HFFc6 (cell line): Measurements from ENCODE around the gene THUMPD1. TPM values are rescaled to one million over a fixed set of nuclear protein-coding genes. Genes with fewer than 3 reads are reported as not detected.
A peak's percentile ranks its signal among the peaks of the same experiment; 100 is the strongest.

Source experiments
- DNase-seq: peaks from one replicate; pipeline ENCODE4 v3.0.0-alpha.2; 2018
- H3K27ac Mint-ChIP-seq: 2 replicates; pipeline ENCODE4 v1.8.0; 2020; ENCODE audit warnings: mild to moderate bottlenecking, mixed read lengths
- H3K27me3 Mint-ChIP-seq: 2 replicates; pipeline ENCODE4 v1.8.0; 2021; ENCODE audit warnings: mild to moderate bottlenecking, moderate library complexity, mixed read lengths; ENCODE audit not compliant: insufficient read depth
- H3K36me3 Mint-ChIP-seq: 2 replicates; pipeline ENCODE4 v1.8.0; 2021; ENCODE audit warnings: low read depth, mixed read lengths
- H3K4me1 Mint-ChIP-seq: 2 replicates; pipeline ENCODE4 v1.8.0; 2020; ENCODE audit warnings: low read depth, mixed read lengths
- H3K4me3 Mint-ChIP-seq: 2 replicates; pipeline ENCODE4 v1.8.0; 2020; ENCODE audit warnings: mild to moderate bottlenecking, moderate library complexity, mixed read lengths
- H3K9me3 Mint-ChIP-seq: 2 replicates; pipeline ENCODE4 v1.8.0; 2020; ENCODE audit warnings: mild to moderate bottlenecking, mixed read lengths
- long read RNA-seq: library from polyadenylated mRNA; unstranded; transcript quantifications from one replicate; pipeline ENCODE4 v2.0.0, GENCODE V29; 2019
- total RNA-seq, 6 experiments: library from RNA; stranded (reverse); fragmentation: NEBNext Ultra II Directional; extraction: Animal tissue kit (Norgen Biotek cat#: 25700); gene quantifications; 2 replicates in 1 of 6; 3 replicates in 5 of 6; pipeline ENCODE4 v1.2.3, GENCODE V29; 2021
- TF ChIP-seq, protein P1 (sequence below): fragments of 200-600 bp; sonication (generic); IDR thresholded peaks from 2 replicates; pipeline ENCODE4 v1.5.0; 2021; ENCODE audit warnings: antibody characterized with exemption, mild to moderate bottlenecking

THUMPD1 gene, protein sequence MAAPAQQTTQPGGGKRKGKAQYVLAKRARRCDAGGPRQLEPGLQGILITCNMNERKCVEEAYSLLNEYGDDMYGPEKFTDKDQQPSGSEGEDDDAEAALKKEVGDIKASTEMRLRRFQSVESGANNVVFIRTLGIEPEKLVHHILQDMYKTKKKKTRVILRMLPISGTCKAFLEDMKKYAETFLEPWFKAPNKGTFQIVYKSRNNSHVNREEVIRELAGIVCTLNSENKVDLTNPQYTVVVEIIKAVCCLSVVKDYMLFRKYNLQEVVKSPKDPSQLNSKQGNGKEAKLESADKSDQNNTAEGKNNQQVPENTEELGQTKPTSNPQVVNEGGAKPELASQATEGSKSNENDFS
- total RNA-seq, result 10 to 100 TPM; 21.9 to 26.1 (median 24.3) TPM
- long read RNA-seq, full-length matches to known transcripts, result 28 of 39 reads
- long read RNA-seq, partial matches to known transcripts, result 0 of 39 reads
- long read RNA-seq, other reads (novel, unspliced or antisense), result 11 of 39 reads

DNA sequence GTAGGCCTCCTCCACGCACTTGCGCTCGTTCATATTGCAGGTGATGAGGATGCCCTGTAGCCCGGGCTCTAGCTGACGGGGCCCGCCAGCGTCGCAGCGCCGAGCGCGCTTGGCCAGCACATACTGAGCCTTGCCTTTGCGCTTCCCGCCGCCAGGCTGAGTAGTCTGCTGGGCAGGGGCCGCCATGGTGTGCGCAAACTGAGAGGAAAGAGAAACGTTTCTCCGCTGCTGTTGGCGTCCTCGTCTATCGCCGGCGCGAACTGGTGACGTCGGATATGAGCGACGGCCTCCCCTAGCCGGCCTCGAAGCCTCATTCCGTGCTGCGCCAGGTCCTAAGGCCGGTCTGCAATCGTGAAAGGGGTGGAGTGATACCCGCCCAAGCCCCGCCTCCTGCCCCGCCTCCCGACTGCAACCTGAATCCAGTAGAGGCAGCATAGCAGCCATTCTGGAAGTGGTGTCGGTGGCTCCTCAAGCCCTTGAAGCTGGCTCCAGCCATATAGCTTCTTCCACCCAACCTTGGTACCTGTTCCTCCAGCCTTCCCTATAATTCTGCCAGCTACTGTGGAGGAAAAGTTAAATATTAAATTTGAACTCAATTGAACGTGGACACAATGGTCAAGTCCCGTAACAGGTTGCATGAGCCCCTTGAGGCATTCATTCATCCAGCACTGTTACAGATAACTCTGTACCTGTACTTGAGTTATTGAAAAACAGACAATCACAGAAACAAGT lies at the start of gene THUMPD1:
Gene THUMPD1, minus strand, starts transcription at position 265 of the 732 bp plus-strand sequence. Its CDS starts 79 bp downstream, at position 186.
- Mint-ChIP-seq H3K27me3 (peaks cover 4% of the 10 kb centered on the region; the same call in 1 of the 2 replicates), H3K4me1 (peaks cover 8% of the 10 kb centered on the region), H3K9me3 (no peaks in the 10 kb centered on the region), H3K4me3 (peak within 1 kb of the TSS; percentile 98), H3K36me3 (peaks cover 11% of the 10 kb centered on the region), H3K27ac (peak within 1 kb of the TSS; percentile 89)
- TF ChIP-seq, protein P1, sequence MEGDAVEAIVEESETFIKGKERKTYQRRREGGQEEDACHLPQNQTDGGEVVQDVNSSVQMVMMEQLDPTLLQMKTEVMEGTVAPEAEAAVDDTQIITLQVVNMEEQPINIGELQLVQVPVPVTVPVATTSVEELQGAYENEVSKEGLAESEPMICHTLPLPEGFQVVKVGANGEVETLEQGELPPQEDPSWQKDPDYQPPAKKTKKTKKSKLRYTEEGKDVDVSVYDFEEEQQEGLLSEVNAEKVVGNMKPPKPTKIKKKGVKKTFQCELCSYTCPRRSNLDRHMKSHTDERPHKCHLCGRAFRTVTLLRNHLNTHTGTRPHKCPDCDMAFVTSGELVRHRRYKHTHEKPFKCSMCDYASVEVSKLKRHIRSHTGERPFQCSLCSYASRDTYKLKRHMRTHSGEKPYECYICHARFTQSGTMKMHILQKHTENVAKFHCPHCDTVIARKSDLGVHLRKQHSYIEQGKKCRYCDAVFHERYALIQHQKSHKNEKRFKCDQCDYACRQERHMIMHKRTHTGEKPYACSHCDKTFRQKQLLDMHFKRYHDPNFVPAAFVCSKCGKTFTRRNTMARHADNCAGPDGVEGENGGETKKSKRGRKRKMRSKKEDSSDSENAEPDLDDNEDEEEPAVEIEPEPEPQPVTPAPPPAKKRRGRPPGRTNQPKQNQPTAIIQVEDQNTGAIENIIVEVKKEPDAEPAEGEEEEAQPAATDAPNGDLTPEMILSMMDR, result 0 out of 2 replicates have a peak, but pooled peaks have one; percentile 20
- DNase-seq, result peak; percentile 93

DNA sequence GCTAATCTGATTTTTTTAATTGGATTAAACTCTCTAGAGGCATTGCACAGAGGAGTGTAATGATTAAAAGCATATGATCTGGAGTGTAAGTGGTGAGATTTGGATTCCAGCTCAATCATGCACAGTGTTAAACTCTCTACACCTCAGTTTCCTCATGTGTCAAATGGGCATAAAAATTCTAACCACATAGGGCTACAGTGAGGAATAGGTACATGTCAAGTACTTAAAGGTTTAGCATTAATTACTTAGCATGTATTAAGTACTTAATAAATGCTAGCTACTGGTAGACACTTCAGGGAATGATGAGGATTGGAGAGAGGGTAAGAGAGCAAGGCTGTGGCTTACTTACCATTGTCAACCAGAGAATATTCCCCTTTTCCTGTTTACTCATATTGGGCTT lies 47.5 kb upstream of the THUMPD1 start:
- peaks cover 12% of the 10 kb centered on the region for H3K27me3 Mint-ChIP-seq
- H3K4me1 Mint-ChIP-seq, result peaks cover 9% of the 10 kb centered on the region
- no peak for DNase-seq
- no peaks in the 10 kb centered on the region for H3K36me3 Mint-ChIP-seq
- no peaks in the 10 kb centered on the region for H3K9me3 Mint-ChIP-seq
- no peak overlapping the region for H3K4me3 Mint-ChIP-seq
- TF ChIP-seq, protein P1, result no peak
- H3K27ac Mint-ChIP-seq, result no peak overlapping the region

DNA sequence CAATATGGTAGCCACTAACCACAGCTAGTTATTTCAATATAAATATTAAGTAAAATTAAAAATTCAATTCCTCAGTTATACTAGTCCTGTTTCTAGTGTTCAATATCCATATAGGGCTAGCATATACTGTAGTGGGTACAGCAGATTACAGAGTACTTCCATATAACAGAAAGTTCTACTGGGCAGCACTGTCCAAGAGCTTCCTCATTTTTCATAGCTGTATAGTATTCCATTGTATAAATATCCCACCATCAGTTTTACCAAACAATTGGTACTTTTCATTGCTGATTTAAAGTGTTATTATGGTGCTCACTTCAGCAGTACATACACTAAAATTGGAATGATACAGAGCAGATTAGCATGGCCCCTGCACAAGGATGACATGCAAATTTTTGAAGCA lies 42.6 kb upstream of the THUMPD1 start:
- Mint-ChIP-seq H3K27me3 (peaks cover 14% of the 10 kb centered on the region; the same call in 1 of the 2 replicates), H3K27ac (no peak overlapping the region), H3K36me3 (no peaks in the 10 kb centered on the region), H3K4me1 (no peaks in the 10 kb centered on the region), H3K4me3 (no peak overlapping the region), H3K9me3 (no peaks in the 10 kb centered on the region)
- TF ChIP-seq, protein P1, result no peak
- DNase-seq, result no peak

DNA sequence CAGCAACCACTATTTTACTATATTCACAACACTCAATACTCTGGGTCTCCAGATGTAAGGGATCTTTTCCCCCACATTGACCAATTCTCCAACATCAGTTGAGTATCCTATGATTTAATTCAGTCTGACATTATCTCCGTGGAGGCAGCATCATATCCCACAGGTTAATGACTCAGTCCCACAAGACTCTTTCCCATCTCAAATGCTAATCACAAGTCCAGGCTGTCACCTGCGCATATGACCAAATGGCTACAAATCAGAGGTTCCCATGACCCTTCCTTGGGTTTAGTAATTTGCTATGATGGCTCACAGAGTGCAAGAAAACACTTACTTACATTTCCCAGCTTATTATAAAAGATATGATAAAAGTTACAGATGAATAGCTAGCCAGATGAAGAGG lies 40.9 kb upstream of the THUMPD1 start:
- Mint-ChIP-seq H3K4me1 (no peaks in the 10 kb centered on the region), H3K36me3 (no peaks in the 10 kb centered on the region), H3K27me3 (peaks cover 14% of the 10 kb centered on the region), H3K4me3 (no peak overlapping the region), H3K27ac (no peak overlapping the region), H3K9me3 (no peaks in the 10 kb centered on the region)
- no peak for DNase-seq
- TF ChIP-seq, protein P1, result no peak

DNA sequence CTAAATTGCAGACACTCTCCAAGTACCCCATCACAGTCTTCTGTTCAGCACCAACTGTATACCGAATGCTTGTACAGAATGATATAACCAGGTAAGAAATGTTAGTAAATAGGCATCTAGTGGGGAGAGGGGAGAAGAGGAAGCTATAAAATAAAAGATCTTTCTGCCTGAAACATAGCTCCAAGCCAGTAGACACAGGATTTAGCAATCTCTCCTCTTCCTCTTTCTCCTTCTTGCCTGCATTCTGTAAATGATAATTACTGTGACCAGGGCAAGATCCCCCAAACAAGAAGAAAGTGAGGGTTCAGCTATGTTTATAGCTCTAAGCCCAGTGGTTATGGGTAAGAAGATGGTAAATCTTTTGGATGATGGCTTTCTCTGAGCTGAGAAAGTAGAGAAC lies 40.1 kb upstream of the THUMPD1 start:
- H3K36me3 Mint-ChIP-seq, result no peaks in the 10 kb centered on the region
- no peaks in the 10 kb centered on the region for H3K9me3 Mint-ChIP-seq
- no peak overlapping the region for H3K4me3 Mint-ChIP-seq
- TF ChIP-seq, protein P1, result no peak
- H3K27me3 Mint-ChIP-seq, result peaks cover 12% of the 10 kb centered on the region
- DNase-seq, result no peak
- no peak overlapping the region for H3K27ac Mint-ChIP-seq
- no peaks in the 10 kb centered on the region for H3K4me1 Mint-ChIP-seq
